Cerebellar nuclear complex (tissue), 1 donor: Measurements from ENCODE around the gene IGSF1.
"Not testable (repeated sequence)": the region's sequence is repeated elsewhere in the genome, so short reads cannot be mapped to it uniquely, and the experiment has no call there.

Experiments
- DNase-seq, 2 experiments: peaks; one replicate each; lab custom pipeline; 2025; lab: John Stamatoyannopoulos, UW

Gene IGSF1

DNA sequence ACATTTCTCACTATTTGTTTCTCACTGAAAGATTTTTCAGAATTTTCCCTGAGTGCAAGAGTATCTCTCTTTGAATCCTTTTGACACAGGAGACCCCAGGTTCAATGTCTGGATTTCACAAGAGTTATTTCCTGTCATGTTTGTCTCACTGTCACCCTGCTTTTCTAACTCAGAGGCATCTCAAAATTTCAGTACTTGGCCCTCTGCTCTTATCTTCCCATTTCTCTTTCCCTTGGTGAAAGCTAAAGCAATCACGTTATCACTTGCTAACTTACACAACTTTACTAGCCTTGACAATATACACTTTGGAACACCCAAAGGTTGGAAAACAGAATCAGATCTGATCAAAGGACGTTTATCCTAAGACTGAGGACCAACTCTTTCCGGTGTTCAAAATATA, 17.3 kb downstream of the IGSF1 start:
- no peak for DNase-seq

DNA sequence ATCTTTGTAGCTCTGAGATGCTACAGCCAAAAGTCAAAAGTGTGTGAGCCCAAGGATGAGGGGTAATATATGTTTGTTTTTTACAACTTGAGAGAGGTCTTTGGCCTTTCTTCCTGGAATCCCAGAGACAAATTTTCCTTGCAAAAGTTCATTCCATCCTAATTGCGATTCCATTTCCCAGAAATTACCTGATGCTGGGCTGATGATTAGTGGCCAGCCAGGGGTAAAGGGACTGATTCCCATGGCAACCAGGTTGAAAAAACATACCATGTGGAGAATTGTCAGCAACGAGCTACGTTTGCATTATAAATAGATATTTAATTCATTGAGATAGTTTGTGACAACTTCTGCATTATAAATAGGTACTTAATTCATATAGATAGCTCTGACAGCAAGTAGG, 17.8 kb downstream of the IGSF1 start:
- DNase-seq = no peak

DNA sequence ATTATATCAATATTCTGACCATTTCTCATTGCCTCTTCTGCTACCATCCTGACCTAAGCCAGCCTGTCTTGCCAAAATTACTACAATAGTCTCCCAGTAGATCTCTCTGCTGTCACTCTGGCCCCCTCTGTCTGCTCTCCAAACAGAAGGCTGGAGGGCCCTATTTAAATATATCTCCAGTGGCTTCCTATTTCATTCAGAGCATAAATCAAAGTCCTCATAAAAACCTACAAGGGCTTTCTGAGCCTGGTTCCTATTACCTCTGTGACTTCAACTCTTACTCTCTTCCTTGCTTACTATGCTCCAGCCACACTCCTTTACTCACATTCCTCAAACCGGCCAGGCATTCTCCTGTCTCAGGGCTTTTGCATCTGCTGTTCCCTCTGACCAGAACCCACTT, 19.0 kb downstream of the IGSF1 start:
- DNase-seq = no peak

DNA sequence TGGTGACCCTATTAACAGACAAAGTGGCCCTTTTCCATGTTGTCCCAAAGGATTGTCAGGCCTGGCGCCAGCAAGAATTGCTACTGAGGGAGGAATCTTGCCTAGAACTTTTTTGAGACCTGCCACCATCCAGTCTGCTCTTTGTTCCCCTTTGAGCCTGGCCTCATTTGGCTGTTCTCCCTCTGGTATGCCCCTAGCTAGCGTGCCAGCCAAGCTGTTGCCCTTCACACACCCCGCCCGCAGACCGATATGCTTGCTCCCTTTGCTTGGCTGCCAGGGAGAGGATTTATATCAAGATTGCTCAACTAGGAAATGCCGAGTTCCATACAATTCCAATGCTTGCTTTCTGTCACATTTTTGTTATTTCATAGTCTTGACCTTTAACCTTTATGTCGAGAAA, 24.4 kb downstream of the IGSF1 start:
- DNase-seq = no peak

DNA sequence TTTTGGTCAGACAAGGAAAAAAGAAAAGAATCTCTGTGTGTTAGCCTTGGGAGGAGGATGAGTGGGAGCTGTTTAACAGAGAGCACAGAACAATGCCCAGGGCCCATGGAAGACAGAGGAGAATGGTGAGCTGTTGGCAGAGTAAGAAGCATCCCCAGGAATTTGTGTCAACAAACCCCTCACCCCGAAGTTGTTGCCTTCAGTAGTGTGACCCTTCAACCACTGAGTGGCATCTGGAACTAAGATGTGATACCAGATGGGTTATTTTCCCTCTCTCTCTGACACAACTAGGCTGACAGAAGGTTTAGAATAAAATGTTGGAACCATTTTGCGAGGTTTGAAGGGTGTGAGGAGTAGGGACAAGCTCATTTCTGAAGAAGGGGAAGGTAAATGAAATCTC, 25.1 kb downstream of the IGSF1 start:
- no peak for DNase-seq

DNA sequence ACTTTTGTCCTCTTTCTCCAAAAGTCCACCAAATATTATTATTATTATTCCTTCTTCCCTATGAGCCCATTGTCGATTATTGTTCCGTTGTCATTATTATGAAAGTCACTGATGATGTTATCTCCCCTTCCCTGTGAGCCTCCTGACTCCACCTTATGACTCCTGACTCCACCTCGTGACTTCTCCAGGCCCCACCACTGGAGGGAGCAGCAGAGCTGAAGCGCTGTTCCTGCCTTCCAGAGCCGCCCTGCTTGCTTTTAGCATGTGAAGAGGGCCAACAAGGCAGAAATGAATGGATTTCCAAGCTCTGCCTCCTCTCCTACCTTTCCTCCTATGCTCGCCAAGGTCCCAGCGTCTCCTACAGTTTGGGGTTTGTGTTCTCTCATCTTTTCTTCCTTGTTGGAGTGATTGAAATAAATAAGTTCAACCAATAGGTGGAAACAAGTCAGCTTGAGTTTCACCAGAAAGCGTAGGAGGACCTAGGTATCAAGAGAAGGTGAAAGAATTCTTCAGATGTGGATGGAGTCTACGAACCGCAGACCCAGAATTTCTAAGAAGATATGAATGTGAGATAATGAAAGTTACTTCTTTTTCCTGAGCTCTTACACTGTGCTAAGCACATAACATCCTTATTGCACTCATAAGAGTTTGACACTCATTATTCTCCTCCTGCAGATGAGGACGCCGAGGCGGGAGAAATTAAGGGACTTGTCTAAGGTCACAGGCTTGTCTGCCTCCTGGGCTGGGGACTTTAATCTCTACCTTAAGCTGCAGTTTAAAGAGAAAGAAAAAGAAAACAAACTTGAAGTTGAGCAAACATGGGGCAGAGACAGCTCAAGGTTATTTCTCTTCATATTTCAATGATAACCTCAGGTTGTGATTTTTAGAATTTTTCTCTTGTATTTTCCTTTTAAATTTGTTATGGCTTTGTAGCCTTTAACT, 26.1 kb downstream of the IGSF1 start:
- no peak for DNase-seq

DNA sequence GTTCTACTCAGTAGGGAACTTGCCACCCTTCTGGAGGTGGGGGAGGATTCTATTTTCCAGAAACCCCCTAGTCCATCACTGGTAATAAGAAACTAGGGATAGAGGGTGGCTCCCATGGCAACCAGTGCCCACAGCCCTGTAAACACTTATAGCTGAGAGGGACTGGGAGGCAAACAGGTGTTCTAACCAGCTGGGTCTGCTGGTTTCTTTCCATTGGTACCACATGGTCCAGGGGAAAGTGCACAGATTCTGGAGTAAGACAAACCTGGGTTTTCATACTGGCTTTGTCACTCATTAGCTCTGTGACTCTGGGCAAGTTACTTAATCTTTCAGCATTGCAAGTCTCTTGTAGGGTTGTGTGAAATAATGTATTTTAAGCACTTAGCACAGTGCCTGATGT, 26.9 kb downstream of the IGSF1 start:
- DNase-seq = no peak

DNA sequence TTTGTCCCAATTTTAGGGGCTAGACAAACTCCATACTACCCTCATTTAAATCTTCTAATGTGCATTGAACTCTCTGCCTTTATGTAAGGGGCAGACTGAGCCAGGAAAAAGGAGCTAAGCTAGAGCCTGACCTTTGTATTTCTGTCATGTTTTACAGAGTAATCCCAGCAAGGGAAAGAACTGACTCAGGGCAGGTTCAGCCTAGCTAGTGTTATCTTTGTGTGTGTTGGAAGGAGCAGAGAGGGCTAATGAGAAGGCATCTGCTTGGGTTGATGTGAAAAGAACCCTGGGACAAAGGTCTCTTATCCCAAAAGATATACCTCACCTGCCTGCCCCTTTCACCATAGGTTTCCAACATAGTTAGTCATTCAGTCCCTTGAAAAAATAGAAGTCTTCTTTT, 31.7 kb downstream of the IGSF1 start:
- DNase-seq = no peak

DNA sequence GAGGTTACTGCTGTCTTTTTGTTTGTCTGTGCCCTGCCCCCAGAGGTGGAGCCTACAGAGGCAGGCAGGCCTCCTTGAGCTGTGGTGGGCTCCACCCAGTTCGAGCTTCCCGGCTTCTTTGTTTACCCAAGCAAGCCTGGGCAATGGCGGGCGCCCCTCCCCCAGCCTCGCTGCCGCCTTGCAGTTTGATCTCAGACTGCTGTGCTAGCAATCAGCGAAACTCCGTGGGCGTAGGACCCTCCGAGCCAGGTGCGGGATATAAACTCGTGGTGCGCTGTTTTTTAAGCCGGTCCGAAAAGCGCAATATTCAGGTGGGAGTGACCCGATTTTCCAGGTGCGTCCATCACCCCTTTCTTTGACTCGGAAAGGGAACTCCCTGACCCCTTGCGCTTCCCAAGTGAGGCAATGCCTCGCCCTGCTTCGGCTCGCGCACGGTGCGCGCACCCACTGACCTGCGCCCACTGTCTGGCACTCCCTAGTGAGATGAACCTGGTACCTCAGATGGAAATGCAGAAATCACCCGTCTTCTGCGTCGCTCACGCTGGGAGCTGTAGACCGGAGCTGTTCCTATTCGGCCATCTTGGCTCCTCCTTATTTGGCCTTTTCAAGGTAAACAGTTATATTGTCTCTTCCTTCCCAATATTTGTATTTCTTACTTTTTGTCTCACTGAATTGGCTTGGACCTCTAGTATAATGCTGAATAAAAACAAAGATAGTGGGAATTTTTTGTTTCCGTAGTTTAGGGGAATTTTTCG, 37.9 kb downstream of the IGSF1 start:
- not testable (repeated sequence) for DNase-seq

DNA sequence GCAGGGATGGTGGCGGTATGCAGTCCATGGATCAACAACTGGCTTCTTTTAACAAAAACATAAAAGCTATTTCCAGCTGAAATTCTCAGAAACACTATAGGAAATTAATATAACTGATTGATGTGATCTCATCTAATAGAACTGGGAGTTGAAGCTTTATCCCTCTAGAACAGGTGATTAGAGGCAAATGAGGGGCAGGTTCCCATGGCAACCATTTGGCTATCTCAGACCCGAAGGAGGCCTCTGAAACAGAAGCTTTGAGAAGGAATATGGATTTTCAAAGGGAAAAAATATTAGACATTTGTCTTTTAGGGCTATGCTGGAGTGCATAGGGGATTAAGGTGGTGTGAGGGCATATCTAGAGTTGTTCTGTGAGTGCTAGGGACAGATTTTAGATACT, 50.0 kb downstream of the IGSF1 start:
- DNase-seq = no peak

DNA sequence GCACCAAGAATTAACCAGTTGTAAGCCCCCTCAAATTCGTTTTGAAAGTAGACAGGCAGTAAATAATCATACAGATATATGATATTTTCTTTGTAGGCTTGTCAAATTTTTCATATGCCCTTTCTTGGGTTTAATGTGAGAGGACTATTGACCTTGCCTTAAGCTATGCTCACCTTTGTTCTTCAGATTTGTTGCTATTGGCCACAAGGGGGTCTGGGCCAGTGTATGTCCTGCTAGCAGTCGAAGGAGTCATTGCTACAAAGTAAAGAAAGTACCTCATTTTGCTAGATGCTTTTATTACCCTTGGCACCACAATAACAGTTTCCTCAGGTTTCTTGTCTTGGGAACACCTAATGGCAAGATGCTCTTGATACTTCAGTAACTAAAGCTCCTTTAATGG, 51.7 kb downstream of the IGSF1 start:
- no peak for DNase-seq

DNA sequence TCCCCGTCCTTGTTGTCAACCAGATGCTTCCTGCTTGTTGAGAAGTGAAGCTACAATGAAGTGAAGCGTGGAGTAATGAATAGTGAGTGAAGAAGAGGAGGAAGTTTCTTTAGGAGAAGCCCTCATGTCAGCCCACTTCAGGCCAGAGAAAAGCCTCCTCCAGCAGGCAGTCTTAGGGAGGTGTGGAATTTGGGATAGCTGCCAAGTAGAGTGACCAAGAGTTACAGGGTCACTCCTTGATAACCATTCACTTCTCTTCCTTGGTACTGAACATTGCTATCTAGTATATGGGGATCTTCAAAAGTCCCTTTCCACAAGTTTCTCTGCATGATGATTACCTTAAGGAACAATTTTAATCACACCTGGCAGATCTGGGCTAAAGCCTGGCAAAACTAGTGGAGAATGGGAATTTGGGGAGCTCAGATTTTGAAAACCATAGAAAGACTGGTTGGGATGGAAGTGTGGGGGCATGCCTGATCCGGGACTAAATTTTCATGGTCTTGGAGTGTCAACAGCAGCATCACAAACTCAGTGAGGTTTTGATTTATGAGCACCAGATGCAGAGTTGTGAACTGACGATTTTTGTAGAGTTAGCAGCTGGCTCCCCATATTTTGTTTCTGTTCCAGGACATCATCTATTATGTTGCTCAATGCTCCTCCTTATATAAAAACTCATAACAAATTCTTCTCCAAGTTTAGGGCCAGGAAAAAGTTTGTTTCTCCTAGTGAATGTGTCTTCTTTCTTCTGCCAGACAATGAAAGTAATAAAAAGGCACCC, 53.1 kb downstream of the IGSF1 start:
- no peak for DNase-seq

DNA sequence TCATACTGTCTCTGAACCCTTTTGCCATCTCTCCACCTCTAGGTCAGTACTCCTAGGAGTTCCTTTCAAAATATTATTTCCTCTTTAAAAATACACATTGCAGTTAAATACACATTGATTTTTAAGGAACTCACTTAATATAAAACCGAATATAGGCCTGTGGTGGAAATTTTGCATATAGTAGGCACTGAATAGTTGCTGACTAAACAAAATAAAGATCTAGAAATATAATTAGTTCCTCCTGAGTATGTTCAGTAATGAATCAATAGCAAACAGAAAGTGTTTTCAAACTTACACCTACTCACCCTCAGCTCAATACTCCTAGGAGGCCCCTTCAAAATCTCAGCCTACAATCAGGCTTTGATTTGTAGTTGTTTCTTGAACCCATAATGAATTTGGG, 61.5 kb downstream of the IGSF1 start:
- no peak for DNase-seq

DNA sequence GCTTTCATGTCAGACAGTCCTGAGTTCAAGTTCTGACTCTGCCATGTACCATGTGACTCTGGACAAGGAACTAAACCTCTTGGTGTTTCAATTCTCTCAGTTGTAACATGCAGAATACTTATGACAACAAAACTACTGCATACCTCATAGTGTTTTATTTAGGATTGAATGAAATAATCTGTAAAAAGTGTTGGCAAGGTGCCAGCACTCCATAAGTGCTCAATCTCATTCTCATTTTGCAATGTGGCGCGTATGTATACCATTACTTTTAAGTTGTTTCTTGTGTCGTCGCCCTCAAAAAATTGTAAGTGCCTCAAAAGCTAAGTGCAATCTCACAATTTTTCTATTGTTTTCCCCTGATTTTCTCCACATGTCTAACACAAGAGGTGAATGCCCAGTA, 62.5 kb downstream of the IGSF1 start:
- no peak for DNase-seq

DNA sequence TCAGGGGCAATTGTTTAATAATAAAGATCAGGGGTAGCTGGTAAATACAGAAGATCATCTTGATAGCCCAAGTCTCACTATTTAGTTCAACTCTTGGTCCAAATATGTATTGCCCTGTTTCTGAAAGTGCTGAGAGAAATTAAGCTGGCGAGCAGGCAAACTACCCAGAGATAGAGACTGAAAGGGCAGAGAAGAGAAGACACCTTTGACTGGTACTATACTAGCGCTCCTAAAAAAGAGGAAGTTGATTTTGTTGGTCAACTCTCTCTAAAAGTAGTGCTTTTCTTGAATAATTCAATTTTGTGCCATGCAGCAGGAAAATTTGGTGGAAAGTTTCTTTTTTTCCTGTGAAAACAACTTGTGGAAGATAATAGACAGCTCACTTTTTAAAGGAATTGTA, 64.0 kb downstream of the IGSF1 start:
- DNase-seq = no peak
